Esophagus (tissue), 2 donors: ENCODE measurements around the gene RET. TPM values are rescaled to one million over a fixed set of nuclear protein-coding genes. Genes with fewer than 3 reads are reported as not detected.

Source experiments
- H3K27ac ChIP-seq, 2 donors: one replicate each; pipeline ENCODE4 v1.5.1; 2013; ENCODE audit warnings: low read depth in 2 of 2, mild to moderate bottlenecking in 2 of 2, inconsistent platforms in 1 of 2, low read length in 1 of 2, moderate library complexity in 1 of 2
- H3K27me3 ChIP-seq, 2 donors: one replicate each; pipeline ENCODE4 v1.6.1; 2013; ENCODE audit warnings: low read length in 2 of 2, control low read depth in 1 of 2, mild to moderate bottlenecking in 1 of 2; ENCODE audit not compliant: insufficient read depth in 2 of 2, control insufficient read depth in 1 of 2
- H3K36me3 ChIP-seq, 2 donors: one replicate each; pipeline ENCODE4 v1.6.1; 2013; ENCODE audit warnings: low read length in 1 of 2; ENCODE audit not compliant: control insufficient read depth in 2 of 2, insufficient read depth in 2 of 2
- H3K4me1 ChIP-seq, 2 donors: one replicate each; pipeline ENCODE4 v1.6.1; 2013; ENCODE audit warnings: low read length in 1 of 2; ENCODE audit not compliant: control insufficient read depth in 2 of 2, insufficient read depth in 2 of 2
- H3K4me3 ChIP-seq, 2 donors: one replicate each; pipeline ENCODE4 v1.5.1; 2013; ENCODE audit warnings: low read length in 2 of 2, mild to moderate bottlenecking in 2 of 2, low read depth in 1 of 2, moderate library complexity in 1 of 2
- H3K9me3 ChIP-seq, 2 donors: one replicate each; pipeline ENCODE4 v1.6.1; 2013; ENCODE audit warnings: mild to moderate bottlenecking in 2 of 2, low read depth in 1 of 2, low read length in 1 of 2, moderate library complexity in 1 of 2; ENCODE audit not compliant: control insufficient read depth in 2 of 2, insufficient read depth in 1 of 2
- WGBS, 2 donors: extraction: QIAGEN DNeasy Blood & Tissue Kit; methylation state at CpG; one replicate each; pipeline ENCODE4 v1.1.7; 2013; 5-methylcytosine and 5-hydroxymethylcytosine counted together
- polyA plus RNA-seq, 2 donors: library from polyadenylated mRNA; stranded (reverse); fragments of 200-250 nt; gene quantifications; one replicate each; pipeline ENCODE4 v1.2.3, GENCODE V29; 2013
- donor health status: healthy with polysubstance abuse.
- donor health status: Bipolar disorder and iron deficiency.

RET gene
- polyA plus RNA-seq, 2 donors = 0.07 to 0.10 TPM

DNA sequence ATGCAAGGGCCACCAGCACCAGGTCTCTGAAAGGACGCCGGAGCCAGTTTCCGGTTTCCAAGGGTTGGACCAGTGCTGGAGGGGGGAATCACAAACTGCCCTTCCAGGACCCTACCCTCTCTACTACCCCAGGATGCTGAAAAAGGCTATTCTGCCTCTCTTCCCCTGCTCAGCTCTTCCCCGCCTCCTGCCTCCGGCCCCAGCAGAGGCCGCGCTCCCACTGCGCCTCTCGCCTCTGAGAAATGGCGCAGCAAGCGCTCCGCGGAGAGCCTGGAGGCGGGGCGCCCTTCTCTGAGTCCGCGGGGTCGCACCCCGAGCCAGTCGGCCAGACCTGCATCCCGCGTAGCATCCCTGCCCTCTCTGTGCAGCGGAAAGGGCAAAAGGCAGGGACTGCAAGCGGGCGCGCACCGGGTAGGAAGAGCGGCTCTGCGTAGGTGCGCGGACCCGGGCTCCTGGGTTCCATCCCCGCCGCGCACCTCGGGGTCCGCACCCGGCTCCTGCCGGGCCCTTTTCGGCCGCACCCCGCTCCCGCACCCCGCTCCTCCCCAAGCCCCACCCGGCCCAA is 476 bp upstream of the RET start:
- Histone ChIP-seq H3K27ac (no peak overlapping the region), H3K4me3 (peak overlapping the region; percentile 23 to 38), H3K27me3 (peaks cover 2 to 4% of the 10 kb centered on the region in 2 donors), H3K36me3 (no peaks in the 10 kb centered on the region), H3K9me3 (peaks cover 0 to 2% of the 10 kb centered on the region in 2 donors), H3K4me1 (peaks cover 0 to 12% of the 10 kb centered on the region in 2 donors)
- 2 to 3% methylated on average over 36 to 45 of the region's 45 CpGs for WGBS, 2 donors

DNA sequence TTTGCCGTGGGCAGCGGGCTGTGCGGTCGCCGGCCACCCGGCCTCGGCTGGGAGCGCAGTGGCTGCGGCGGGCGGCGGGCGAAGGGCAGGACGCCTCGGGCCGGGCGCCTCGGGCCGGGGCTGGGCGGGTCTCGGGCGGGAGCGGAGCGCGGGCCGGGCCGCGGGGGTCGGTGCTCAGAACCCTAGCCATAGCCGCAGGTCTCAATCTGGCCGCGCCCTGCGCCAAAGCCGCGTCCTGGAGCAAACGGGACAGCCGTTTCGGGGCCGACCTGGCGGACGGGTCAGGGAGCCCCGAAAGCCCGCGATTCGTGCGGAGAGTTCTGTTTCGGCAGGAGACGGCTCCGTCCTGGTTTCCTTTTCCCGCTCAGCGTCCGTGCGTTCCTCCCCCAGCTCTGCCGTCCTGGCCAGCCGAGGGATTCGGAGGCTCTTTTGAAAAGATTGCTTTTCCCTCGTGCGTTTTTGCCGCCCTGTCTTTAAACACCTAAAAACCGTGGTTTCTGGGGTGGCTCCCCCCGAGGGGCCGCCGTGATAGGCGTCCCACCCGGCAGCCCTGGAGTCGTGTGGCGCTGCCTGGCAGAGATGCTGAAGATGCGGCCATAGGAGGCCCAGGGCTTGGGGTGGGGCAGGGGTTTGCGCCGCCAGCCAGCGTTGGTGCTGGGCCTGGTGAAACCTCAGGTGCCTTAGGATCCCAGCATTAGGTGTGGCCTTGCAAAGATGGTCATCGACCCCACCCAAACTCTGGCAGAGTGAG is 727 bp downstream of the RET start:
- H3K27me3 ChIP-seq = peaks cover 2 to 4% of the 10 kb centered on the region in 2 donors
- H3K4me1 ChIP-seq = peaks cover 0 to 12% of the 10 kb centered on the region in 2 donors
- peak overlapping the region; percentile 38 to 44 for H3K4me3 ChIP-seq
- H3K36me3 ChIP-seq = no peaks in the 10 kb centered on the region
- peaks cover 0 to 2% of the 10 kb centered on the region in 2 donors for H3K9me3 ChIP-seq
- 5 to 6% methylated on average over 56 to 72 of the region's 72 CpGs for WGBS, 2 donors
- no peak overlapping the region for H3K27ac ChIP-seq

DNA sequence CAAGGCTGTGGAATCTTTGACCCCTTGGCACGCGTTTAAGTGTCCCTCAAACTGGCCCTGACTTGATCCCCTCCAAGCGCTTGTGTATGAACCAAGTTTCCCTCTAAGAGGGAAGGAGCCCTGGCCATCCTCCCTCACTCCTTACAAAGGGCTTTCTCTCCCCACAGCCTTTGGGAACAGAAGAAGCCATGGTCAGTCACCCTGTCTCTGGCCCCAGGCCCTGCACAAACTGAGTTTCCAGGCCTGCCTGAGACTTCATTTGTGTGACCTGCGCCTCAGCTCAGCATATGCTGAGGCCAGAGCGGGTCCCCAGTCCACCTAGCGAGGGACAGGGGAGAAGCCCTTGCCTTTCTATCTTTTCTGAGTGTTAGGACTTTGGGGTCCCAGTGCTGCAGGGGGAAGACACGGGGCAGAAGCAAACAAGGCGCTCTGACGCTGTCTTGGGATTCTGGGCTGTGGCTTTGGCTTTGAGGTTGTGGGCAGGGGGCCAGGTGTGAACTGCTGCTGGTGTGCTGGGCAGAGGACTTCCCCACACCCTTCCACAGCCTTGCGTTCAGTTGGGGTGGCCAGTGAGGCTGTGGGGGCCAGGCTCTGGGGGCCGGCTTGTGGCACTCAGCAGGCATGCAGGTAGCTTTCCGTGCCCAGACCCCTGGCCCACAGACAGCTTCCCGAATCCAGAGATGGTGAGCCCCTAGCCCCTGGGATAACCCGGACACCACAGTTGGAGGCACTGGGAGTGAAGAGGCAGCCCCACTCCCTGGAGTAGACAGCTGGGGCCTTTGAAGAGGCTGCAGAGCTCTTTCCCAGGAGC is 1.5 kb downstream of the RET start:
- H3K9me3 ChIP-seq = peaks cover 0 to 2% of the 10 kb centered on the region in 2 donors
- peaks cover 0 to 12% of the 10 kb centered on the region in 2 donors for H3K4me1 ChIP-seq
- no peak overlapping the region for H3K4me3 ChIP-seq
- H3K27ac ChIP-seq = no peak overlapping the region
- WGBS, 2 donors = 60 to 64% methylated on average over 14 of the region's 14 CpGs
- peaks cover 2 to 4% of the 10 kb centered on the region in 2 donors for H3K27me3 ChIP-seq
- H3K36me3 ChIP-seq = no peaks in the 10 kb centered on the region

DNA sequence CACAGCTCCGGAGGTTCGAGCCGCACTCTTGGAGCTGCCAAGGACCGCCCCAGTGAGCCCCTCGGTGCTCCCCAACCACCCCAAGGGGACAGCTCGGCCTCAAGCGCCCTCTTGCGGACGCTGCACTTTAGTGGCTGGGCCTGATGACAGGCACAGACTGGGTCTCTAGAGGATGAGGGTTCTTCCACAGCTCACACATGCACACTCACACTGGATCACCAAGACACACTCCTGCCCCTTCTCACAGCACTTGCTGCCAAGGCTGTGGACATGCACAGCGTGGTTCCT is 2.1 kb downstream of the RET start:
- WGBS, 2 donors = 29 to 33% methylated on average over 10 of the region's 10 CpGs
- Histone ChIP-seq H3K27ac (no peak overlapping the region), H3K4me1 (peaks cover 0 to 12% of the 10 kb centered on the region in 2 donors), H3K27me3 (peaks cover 2 to 4% of the 10 kb centered on the region in 2 donors), H3K36me3 (no peaks in the 10 kb centered on the region), H3K4me3 (no peak overlapping the region), H3K9me3 (peaks cover 0 to 2% of the 10 kb centered on the region in 2 donors)

DNA sequence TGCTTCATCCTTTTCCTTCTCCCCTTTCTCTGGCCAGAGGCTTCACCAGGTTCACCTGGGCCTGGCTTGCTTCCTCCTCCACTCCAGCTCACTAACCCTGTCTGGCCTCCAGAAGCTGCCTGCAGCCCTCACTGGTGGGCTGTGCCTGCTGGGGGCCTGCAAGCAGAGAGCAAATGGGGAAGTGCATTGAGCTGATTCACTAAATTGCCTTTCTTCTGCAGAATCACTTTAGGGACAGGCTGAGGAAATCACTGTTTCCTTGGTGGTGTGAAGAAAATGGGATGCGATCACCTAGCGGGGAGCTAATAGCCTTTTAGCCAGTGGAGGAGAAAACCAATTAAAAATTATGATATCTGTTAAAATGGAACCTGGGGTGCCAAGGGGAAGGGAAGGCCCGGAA is 3.0 kb downstream of the RET start:
- peaks cover 0 to 2% of the 10 kb centered on the region in 2 donors for H3K9me3 ChIP-seq
- 71 to 74% methylated on average over 3 of the region's 3 CpGs for WGBS, 2 donors

DNA sequence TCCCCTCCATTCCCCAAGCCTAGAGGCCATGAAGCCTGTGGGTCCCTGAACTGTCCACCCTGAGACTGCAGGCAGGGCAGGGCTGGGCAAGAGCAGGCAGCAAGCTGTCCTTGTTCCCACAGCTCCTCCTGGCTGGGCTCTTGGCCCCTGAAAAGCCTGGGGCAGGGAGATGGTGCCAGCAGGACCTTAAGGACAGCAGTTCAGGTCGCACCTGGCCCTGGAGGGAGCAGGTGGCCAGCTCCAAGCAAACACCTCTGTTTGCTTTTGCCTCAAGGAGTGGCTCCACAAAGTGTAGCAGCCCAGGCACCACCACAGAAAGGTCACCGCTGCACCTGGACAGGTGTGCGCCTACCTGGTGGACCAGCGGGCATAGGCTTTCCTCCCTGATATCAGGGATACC is 5.2 kb downstream of the RET start:
- peaks cover 0 to 2% of the 10 kb centered on the region in 2 donors for H3K9me3 ChIP-seq
- no peak overlapping the region for H3K27ac ChIP-seq
- H3K36me3 ChIP-seq = no peaks in the 10 kb centered on the region
- peaks cover 0 to 4% of the 10 kb centered on the region in 2 donors for H3K27me3 ChIP-seq
- H3K4me3 ChIP-seq = no peak overlapping the region
- peaks cover 0 to 6% of the 10 kb centered on the region in 2 donors for H3K4me1 ChIP-seq
- 67 to 79% methylated on average over 4 of the region's 4 CpGs for WGBS, 2 donors

More for the DNA sequence above, 3.0 kb downstream of the RET start:
- Histone ChIP-seq H3K27ac (no peak overlapping the region), H3K4me3 (no peak overlapping the region), H3K27me3 (peaks cover 2 to 4% of the 10 kb centered on the region in 2 donors), H3K36me3 (no peaks in the 10 kb centered on the region), H3K4me1 (peaks cover 0 to 12% of the 10 kb centered on the region in 2 donors)

DNA sequence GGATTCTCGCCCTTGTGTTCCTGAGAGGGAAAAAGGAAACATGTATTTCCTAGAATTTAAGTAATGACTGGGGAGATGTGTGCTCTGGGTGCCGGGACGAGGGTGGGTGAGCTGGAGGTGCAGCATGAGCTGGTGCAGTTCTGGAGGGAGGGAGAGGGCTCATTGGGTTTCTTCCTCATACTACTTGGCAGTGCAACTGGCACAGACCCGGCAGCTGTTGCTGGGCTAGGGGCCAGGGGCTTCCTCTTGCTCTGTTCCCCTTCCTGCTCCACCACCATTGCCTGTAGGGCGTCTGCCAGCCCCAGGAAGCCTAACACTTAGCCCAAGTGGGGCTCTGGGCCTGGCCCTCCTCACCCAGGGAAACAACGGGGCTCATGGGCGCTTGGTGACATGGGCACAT is 5.9 kb downstream of the RET start:
- H3K36me3 ChIP-seq = no peaks in the 10 kb centered on the region
- 52 to 57% methylated on average over 7 of the region's 7 CpGs for WGBS, 2 donors
- H3K27me3 ChIP-seq = peaks cover 0 to 4% of the 10 kb centered on the region in 2 donors
- H3K4me3 ChIP-seq = no peak overlapping the region
- peaks cover 0 to 2% of the 10 kb centered on the region in 2 donors for H3K9me3 ChIP-seq
- peaks cover 0 to 2% of the 10 kb centered on the region in 2 donors for H3K4me1 ChIP-seq
- H3K27ac ChIP-seq = no peak overlapping the region

DNA sequence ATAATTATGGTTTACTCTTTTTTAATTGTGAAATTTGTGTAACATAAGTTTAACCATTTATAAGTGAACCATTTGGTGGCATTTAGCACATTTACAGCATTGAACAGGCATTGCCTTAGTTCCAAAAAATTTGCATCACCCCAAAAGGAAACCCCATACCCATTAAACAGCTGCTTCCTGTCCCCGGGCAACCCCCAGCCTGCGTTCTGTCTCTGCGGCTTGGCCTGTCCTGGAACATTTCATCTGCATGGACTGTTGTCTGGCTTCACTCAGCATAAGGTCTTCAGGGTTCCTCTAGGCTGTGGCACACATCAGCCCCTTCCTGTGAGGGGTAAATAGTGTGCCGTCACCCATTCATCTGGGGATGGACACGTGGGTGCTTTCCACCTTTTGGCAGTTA is 6.9 kb downstream of the RET start:
- Histone ChIP-seq H3K4me1 (no peaks in the 10 kb centered on the region), H3K27ac (no peak overlapping the region), H3K36me3 (no peaks in the 10 kb centered on the region), H3K4me3 (no peak overlapping the region), H3K9me3 (peaks cover 0 to 2% of the 10 kb centered on the region in 2 donors), H3K27me3 (no peaks in the 10 kb centered on the region)
- 47 to 57% methylated on average over 5 of the region's 5 CpGs for WGBS, 2 donors

DNA sequence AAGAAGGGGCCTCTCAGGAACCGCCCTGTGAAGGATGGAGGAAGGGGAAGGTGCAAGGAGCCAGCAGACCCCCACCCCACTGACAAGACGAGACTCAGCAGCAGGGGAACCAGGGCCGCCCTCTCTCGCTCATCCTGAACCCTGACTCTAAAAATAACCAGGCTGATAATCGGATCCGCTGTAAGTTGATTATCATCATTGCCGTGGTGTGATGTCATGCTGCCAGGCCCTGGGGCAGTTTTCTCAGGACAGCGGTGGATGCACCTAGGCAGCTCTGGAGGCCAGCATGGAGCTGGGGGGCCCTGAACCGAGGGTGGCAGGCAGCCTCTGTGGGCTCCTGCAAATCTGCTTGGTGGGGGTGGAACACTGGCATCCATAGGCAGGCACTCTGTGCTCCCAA is 7.9 kb downstream of the RET start:
- 70 to 80% methylated on average over 9 of the region's 9 CpGs for WGBS, 2 donors
- no peaks in the 10 kb centered on the region for H3K36me3 ChIP-seq
- no peaks in the 10 kb centered on the region for H3K4me1 ChIP-seq
- no peaks in the 10 kb centered on the region for H3K27me3 ChIP-seq
- H3K27ac ChIP-seq = no peak overlapping the region
- H3K4me3 ChIP-seq = no peak overlapping the region
- no peaks in the 10 kb centered on the region for H3K9me3 ChIP-seq
